ENCODE data around the gene CASKIN1.

- TF ChIP-seq EZH2 (IDR thresholded peaks at IDR 0.05) (no peak), POLR2AphosphoS5 (IDR thresholded peaks at IDR 0.05; ENCODE audit: borderline replicate concordance, low read depth, low read length) (no peak), FOXP2 (optimal IDR thresholded peaks at IDR 0.05; ENCODE audit: control extremely low read depth, extremely low read length, insufficient read depth) (no peak)
Observed at GRCh38 chr16:2195322-2196161, 863 bp downstream of the CASKIN1 start.
